DND-41 (cell line): ENCODE measurements around the gene SYNE1.

ENCODE experiments used
- EZH2 ChIP-seq: IDR thresholded peaks from 3 replicates; pipeline ENCODE4 v1.6.1; 2012; ENCODE audit warnings: borderline replicate concordance, low read depth, mild to moderate bottlenecking, moderate library complexity, low read length, inconsistent platforms; ENCODE audit not compliant: severe bottlenecking
- TF ChIP-seq, protein P1 (sequence below): IDR thresholded peaks from 2 replicates; pipeline ENCODE4 v1.5.1; 2012; ENCODE audit warnings: borderline replicate concordance, low read length, moderate library complexity, mild to moderate bottlenecking; ENCODE audit not compliant: poor library complexity, severe bottlenecking; ENCODE audit errors: extremely low read depth

DNA sequence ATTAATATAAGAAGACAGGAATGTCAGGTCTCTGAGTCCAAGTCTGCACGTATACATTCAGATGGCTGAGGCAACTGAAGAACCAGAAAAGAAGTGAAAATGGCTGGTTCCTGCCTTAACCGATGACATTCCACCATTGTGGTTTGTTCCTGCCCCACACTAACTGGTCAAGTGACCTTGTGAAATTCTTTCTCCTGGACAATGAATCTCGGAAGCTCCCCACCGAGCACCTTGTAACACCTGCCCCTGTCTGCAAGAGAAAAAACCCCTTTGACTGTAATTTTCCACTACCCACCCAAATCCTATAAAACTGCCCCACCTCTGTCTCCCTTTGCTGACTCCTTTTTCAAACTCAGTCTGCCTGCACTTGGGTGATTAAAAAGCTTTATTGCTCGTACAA, 140.4 kb downstream of the SYNE1 start:
- TF ChIP-seq, protein P1, sequence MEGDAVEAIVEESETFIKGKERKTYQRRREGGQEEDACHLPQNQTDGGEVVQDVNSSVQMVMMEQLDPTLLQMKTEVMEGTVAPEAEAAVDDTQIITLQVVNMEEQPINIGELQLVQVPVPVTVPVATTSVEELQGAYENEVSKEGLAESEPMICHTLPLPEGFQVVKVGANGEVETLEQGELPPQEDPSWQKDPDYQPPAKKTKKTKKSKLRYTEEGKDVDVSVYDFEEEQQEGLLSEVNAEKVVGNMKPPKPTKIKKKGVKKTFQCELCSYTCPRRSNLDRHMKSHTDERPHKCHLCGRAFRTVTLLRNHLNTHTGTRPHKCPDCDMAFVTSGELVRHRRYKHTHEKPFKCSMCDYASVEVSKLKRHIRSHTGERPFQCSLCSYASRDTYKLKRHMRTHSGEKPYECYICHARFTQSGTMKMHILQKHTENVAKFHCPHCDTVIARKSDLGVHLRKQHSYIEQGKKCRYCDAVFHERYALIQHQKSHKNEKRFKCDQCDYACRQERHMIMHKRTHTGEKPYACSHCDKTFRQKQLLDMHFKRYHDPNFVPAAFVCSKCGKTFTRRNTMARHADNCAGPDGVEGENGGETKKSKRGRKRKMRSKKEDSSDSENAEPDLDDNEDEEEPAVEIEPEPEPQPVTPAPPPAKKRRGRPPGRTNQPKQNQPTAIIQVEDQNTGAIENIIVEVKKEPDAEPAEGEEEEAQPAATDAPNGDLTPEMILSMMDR, result no peak
- no peak for TF ChIP-seq EZH2
